T-helper 17 cell (primary cell): ENCODE data around the gene KRT36. TPM values are rescaled to one million over a fixed set of nuclear protein-coding genes. Genes with fewer than 3 reads are reported as not detected.

Experiments used
- ATAC-seq: fragments of 150-1000 bp; cut with Tn5 transposase; 2 replicates; pipeline ENCODE4 v1.10.0; 2021; ENCODE audit warnings: mild to moderate bottlenecking, moderate library complexity
- DNase-seq, 3 donors: peaks; one replicate each; pipeline versions ENCODE4 v3.0.0 to v3.0.0-alpha.2; 2020 to 2021
- H3K9me3 ChIP-seq: one replicate; pipeline ENCODE4 v1.7.0; 2013; ENCODE audit warnings: low read length, mild to moderate bottlenecking; ENCODE audit not compliant: control insufficient read depth, poor library complexity, severe bottlenecking
- H3K27ac Mint-ChIP-seq: one replicate; pipeline ENCODE4 v1.8.0; 2022; ENCODE audit warnings: mild to moderate bottlenecking, moderate library complexity, mixed read lengths
- H3K27me3 Mint-ChIP-seq: one replicate; pipeline ENCODE4 v1.8.0; 2022; ENCODE audit warnings: mixed read lengths
- H3K36me3 Mint-ChIP-seq: one replicate; pipeline ENCODE4 v1.8.0; 2022; ENCODE audit warnings: low read depth, mixed read lengths
- H3K4me1 Mint-ChIP-seq: one replicate; pipeline ENCODE4 v1.8.0; 2022; ENCODE audit warnings: mild to moderate bottlenecking, mixed read lengths
- H3K4me3 Mint-ChIP-seq: one replicate; pipeline ENCODE4 v1.8.0; 2022; ENCODE audit warnings: mild to moderate bottlenecking, moderate library complexity, mixed read lengths
- total RNA-seq, 4 donors: library from RNA in 2 of 4; stranded (reverse) in 2 of 4; gene quantifications; one replicate each; pipeline ENCODE4 v1.2.3 and lab custom pipeline; 2022 to 2026

KRT36 gene
- total RNA-seq, 2 donors from 2014 or later, result not detected

DNA sequence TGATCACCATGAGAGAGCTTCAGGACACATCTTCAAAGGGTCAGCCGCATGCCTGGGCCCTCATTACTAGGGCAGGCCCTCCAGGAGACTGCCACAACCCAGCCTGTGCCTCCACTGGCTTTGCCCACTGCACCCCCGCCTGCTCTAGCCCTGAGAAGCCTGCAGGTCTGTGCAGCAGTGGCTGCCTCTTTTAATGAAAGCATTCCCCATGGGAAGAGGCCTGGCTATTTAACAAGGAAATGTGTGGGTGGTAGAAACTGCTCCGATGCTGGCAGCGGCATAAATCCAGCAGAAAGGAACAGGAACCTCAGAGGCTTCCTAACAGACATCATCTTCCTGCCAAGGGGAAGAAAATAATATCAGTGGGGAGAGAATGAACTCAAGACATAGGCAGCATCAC, 22.1 kb downstream of the KRT36 start:
- H3K9me3 ChIP-seq, result no peaks in the 10 kb centered on the region
- DNase-seq, result no peak
- peaks cover 15% of the 10 kb centered on the region for H3K27me3 Mint-ChIP-seq
- H3K27ac Mint-ChIP-seq, result no peak overlapping the region
- H3K36me3 Mint-ChIP-seq, result no peaks in the 10 kb centered on the region
- no peak overlapping the region for H3K4me3 Mint-ChIP-seq
- no peaks in the 10 kb centered on the region for H3K4me1 Mint-ChIP-seq
- ATAC-seq, result no peak

DNA sequence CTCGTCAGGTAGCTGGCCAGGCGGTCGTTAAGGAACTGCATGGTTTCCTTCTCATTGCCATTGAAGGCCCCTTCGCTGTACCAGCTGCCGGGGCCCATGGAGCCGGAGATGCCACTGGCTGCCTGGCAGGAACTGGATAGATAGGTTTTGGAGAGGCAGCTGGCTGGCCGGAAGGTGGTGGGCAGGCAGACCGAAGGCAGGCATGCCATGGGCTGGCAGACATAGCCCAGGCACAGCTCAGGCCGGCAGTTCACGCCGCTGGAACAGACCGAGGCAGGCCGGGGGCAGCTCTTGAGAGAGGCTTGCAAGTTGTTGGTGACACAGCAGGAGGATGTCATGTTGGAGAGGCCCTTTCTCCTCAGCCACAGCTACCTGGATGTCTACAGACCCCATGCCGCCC, 22.7 kb downstream of the KRT36 start, which contains the start of gene KRT32:
Gene KRT32 (minus strand): TSS at position 399 of the 400 bp plus-strand sequence. CDS start 61 bp downstream, at position 338.
- H3K9me3 ChIP-seq, result no peaks in the 10 kb centered on the region
- peaks cover 18% of the 10 kb centered on the region for H3K27me3 Mint-ChIP-seq
- no peak for DNase-seq
- H3K36me3 Mint-ChIP-seq, result no peaks in the 10 kb centered on the region
- H3K4me3 Mint-ChIP-seq, result no peak within 1 kb of the TSS
- ATAC-seq, result no peak
- no peak within 1 kb of the TSS for H3K27ac Mint-ChIP-seq
- H3K4me1 Mint-ChIP-seq, result no peaks in the 10 kb centered on the region

DNA sequence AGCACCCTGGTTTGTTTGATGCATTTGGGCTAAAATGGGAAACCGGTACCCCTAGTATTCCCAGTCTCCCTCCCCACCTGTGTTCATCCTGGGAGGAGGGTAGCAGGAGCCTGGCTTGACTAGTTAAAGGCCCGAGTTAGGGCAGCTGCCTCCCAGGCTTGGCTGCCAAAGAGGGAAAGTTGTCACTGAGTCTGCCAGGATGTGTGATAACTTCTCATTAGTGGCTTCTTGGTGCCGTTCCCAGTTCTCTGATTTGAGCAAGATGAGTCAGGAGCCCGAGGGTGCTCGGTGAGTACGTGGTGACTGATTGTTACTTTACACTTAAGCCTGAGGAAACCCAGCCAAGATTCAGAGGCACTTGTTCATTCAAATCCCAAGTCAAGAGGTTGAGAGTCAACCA, 25.0 kb downstream of the KRT36 start:
- ATAC-seq (no peak), DNase-seq (no peak)
- no peaks in the 10 kb centered on the region for H3K9me3 ChIP-seq
- H3K27me3 Mint-ChIP-seq, result peaks cover 18% of the 10 kb centered on the region
- H3K27ac Mint-ChIP-seq, result no peak overlapping the region
- H3K4me1 Mint-ChIP-seq, result peaks cover 2% of the 10 kb centered on the region
- H3K36me3 Mint-ChIP-seq, result no peaks in the 10 kb centered on the region
- no peak overlapping the region for H3K4me3 Mint-ChIP-seq

DNA sequence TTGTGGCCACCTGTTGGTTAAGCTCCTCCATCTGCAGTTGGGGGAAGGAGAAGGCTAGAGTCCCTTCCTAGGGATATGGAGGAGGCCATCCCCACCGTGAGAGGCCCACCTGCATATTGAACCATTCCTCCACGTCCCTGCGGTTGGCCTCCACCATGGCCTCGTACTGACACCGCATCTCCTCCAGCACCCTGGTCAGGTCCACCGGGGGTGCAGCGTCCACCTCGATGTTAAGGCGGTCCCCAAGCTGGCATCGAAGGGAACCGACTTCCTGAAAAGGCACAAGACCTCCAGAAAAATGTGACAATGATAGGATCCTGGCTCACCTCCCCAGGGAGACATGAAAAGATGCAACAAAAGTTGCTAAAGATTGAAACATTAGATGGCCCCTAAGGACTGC, 25.5 kb downstream of the KRT36 start:
- no peaks in the 10 kb centered on the region for H3K36me3 Mint-ChIP-seq
- H3K4me3 Mint-ChIP-seq, result no peak overlapping the region
- H3K4me1 Mint-ChIP-seq, result peaks cover 2% of the 10 kb centered on the region
- H3K27me3 Mint-ChIP-seq, result peaks cover 18% of the 10 kb centered on the region
- H3K9me3 ChIP-seq, result no peaks in the 10 kb centered on the region
- DNase-seq (no peak), ATAC-seq (no peak)
- no peak overlapping the region for H3K27ac Mint-ChIP-seq

DNA sequence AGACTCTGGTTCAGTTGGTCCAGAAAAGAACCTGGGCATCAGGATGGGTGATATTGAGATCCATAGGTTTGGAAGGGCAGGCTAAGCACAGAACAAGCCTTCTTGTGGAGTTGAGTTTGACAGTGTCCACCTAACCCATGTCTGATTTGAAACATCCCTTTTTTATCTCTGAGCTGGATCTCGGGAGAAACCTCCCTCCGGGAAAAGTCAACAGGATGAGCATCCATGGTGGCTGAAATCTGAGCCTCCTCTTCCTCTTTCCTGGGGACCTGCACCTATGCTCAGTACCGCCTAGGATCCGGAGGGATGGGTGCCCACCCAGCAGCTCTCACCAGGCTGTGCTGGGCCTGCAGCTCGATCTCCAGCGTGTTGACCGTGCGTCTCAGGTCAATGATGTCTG, 26.0 kb downstream of the KRT36 start:
- no peaks in the 10 kb centered on the region for H3K36me3 Mint-ChIP-seq
- no peak overlapping the region for H3K27ac Mint-ChIP-seq
- DNase-seq (no peak), ATAC-seq (no peak)
- H3K4me1 Mint-ChIP-seq, result peaks cover 2% of the 10 kb centered on the region
- no peak overlapping the region for H3K4me3 Mint-ChIP-seq
- H3K9me3 ChIP-seq, result no peaks in the 10 kb centered on the region
- H3K27me3 Mint-ChIP-seq, result peaks cover 18% of the 10 kb centered on the region

DNA sequence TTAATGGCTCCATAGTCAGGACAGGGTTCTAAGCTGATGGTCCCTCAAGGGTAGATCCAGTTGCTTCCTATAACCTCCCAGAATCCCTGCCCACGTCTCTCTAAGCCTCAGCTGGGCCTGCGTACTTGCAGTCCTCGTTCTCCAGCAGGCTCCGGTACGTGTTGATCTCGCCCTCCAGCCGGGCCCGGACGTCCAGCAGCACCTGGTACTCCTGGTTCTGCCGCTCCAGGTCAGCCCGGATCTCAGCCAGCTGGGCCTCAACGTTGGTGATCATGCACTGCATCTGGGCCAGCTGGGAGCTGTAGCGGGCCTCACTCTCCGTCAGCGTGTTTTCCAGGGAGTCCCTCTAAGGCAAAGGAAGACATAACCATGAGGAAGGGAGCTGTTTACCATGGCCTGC, 27.0 kb downstream of the KRT36 start:
- no peak for DNase-seq
- Mint-ChIP-seq H3K27me3 (peaks cover 18% of the 10 kb centered on the region), H3K4me1 (peaks cover 2% of the 10 kb centered on the region), H3K36me3 (no peaks in the 10 kb centered on the region), H3K4me3 (no peak overlapping the region), H3K27ac (no peak overlapping the region)
- ATAC-seq, result no peak
- no peaks in the 10 kb centered on the region for H3K9me3 ChIP-seq

DNA sequence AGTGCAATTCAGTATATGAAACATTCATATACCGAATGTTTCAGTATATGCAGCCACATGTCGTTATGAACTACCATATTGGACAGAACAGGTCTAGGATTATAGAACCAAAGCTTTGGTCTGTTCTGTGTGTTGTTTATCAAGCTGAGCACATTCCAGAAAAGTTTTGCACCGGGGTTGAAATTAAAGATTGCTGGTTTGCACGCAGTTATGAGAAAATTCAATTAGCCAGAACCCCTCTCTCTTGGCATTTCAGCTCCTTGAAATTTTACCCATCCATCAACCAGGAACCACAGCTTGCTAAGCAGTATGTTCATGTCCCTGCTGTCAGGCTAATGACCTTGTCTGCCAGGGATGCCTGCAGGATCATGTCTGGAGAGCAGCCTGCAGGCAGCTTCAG, 32.0 kb downstream of the KRT36 start:
- ATAC-seq, result no peak
- H3K4me1 Mint-ChIP-seq, result peaks cover 6% of the 10 kb centered on the region
- no peaks in the 10 kb centered on the region for H3K9me3 ChIP-seq
- DNase-seq, result no peak
- H3K4me3 Mint-ChIP-seq, result no peak overlapping the region
- no peak overlapping the region for H3K27ac Mint-ChIP-seq
- H3K36me3 Mint-ChIP-seq, result no peaks in the 10 kb centered on the region
- H3K27me3 Mint-ChIP-seq, result peaks cover 3% of the 10 kb centered on the region

DNA sequence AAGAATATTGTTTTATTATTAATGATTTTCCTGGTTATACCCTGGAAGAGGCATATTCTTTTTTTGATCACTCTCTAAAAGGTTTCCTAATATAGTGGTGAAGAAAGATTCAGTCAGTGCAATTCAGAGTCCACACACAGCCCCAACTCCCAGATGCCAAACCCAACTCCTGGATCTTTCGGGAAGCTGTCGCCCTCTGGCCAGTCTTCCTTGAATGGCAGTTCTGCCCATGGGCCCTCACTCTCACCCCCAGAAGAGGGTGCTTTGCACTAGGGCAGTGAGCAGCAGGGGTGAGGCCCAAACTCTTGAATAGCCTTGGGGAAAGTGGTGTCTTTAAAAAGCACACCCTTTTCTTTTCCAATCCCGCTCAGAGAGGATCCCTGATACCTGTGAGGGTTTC, 33.5 kb downstream of the KRT36 start:
- Mint-ChIP-seq H3K27me3 (no peaks in the 10 kb centered on the region), H3K4me1 (peaks cover 6% of the 10 kb centered on the region), H3K4me3 (no peak overlapping the region), H3K27ac (no peak overlapping the region), H3K36me3 (no peaks in the 10 kb centered on the region)
- ATAC-seq (no peak), DNase-seq (no peak)
- no peaks in the 10 kb centered on the region for H3K9me3 ChIP-seq

DNA sequence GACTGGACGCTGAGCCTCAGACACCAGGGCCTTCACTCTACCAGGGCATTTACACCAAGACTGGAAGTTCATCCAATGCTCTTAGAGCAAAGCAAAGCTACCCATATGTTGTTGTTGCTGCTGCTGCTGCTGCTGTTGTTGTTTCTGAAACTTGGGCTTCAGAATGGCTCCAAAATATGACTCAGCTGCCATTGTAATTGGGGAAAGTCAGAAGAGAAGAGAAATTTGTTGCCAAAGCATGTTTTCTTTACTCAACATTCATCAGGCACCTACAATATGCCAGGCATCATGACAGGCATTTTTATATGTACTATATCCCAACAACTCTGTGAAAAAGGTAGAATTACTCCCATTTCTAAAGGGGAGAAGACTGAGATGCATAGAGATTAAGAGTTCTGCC, 34.5 kb downstream of the KRT36 start:
- Mint-ChIP-seq H3K27ac (no peak overlapping the region), H3K4me3 (no peak overlapping the region), H3K27me3 (no peaks in the 10 kb centered on the region), H3K4me1 (peaks cover 3% of the 10 kb centered on the region), H3K36me3 (no peaks in the 10 kb centered on the region)
- ATAC-seq, result no peak
- no peaks in the 10 kb centered on the region for H3K9me3 ChIP-seq
- DNase-seq, result no peak

DNA sequence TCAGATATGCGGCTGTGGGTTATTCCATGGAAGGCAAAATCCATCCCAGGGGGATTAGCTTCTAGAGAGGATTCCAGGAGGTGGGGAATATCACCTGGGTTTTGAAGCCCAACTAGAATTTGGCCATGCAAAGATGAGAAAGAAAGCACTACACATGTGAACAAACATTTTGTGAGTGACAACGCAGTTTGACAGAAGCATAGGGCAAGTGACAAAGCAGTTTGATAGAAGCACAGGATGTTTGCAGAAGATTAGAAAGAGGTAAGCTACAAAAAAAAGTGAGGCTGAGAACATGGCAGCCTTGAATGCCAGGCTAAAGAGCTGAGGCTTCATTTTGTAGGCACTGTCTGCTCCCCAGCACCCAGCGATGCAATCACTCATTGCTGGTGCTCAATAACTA, 36.6 kb downstream of the KRT36 start:
- H3K27ac Mint-ChIP-seq, result no peak overlapping the region
- peaks cover 3% of the 10 kb centered on the region for H3K4me1 Mint-ChIP-seq
- DNase-seq (no peak), ATAC-seq (no peak)
- no peak overlapping the region for H3K4me3 Mint-ChIP-seq
- peaks cover 5% of the 10 kb centered on the region for H3K27me3 Mint-ChIP-seq
- no peaks in the 10 kb centered on the region for H3K9me3 ChIP-seq
- no peaks in the 10 kb centered on the region for H3K36me3 Mint-ChIP-seq

DNA sequence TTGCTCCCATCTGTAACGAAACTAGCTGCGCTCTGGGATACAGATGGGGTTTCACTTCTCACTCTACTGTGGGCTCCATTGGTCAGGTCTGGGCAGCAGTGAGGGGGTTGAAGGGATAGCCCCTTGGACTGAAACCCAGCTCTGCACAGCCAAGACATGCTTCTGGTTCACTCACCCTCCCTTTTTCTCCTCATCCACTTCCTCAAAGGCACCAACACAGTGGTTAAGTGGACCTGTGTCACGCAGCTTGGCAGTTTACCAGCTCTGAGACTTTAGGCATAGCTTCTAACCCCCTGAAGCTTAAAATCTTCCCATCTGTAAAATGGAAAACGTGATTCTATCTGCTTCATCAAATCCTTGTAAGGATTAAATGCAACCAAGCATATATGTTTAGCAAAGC, 37.4 kb downstream of the KRT36 start:
- Mint-ChIP-seq H3K27me3 (peaks cover 5% of the 10 kb centered on the region), H3K27ac (no peak overlapping the region), H3K36me3 (no peaks in the 10 kb centered on the region), H3K4me1 (peaks cover 3% of the 10 kb centered on the region), H3K4me3 (no peak overlapping the region)
- H3K9me3 ChIP-seq, result no peaks in the 10 kb centered on the region
- ATAC-seq (no peak), DNase-seq (no peak)

DNA sequence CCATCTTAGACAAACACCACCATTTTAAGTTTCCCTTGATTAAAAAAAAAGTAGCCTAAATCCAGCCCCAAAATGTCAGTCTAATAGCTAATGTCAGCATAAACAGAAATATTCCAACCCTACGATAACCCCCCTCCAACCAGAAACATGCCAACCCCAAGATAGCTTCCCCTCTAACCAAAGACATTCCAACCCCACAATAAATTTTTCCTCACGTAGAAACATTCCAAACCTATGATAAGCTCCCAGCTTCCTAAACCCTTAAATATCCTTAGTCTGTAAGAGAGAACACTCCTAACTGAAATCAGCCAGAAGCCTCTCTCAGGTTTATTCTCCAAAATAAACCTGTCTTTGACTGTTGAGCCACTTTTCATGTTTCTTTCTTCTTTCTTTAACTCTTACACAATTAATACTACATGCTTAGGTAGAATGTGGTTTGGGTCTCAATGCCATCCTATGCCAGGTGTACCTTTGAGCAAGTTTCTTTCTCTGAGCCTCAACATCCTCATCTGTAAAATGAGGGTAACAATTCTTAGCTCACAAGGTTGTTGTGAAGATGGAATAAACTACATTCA, 38.5 kb downstream of the KRT36 start:
- Mint-ChIP-seq H3K36me3 (no peaks in the 10 kb centered on the region), H3K27ac (no peak overlapping the region), H3K27me3 (peaks cover 11% of the 10 kb centered on the region), H3K4me3 (no peak overlapping the region), H3K4me1 (peaks cover 3% of the 10 kb centered on the region)
- no peak for DNase-seq
- ATAC-seq, result no peak
- no peaks in the 10 kb centered on the region for H3K9me3 ChIP-seq

DNA sequence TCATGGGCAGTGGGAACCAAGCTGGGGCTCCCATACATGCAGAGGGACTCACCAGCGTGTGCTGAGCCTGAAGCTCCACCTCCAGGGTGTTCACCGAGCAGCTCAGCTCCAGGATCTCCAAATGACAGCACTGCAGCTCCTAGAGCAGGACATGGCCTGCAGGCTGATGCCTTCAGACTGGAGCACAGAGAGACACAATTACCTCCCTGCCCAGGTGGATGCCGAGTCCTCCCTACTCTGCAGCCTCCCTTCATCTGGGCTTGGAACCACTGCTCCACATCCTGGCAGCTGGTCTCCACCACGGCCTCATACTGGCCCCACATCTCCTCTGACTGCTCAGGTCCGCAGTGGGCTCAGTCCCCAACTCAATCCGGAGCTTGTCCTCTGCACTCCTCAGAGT, 40.7 kb downstream of the KRT36 start:
- no peaks in the 10 kb centered on the region for H3K9me3 ChIP-seq
- Mint-ChIP-seq H3K36me3 (no peaks in the 10 kb centered on the region), H3K27me3 (peaks cover 22% of the 10 kb centered on the region), H3K4me1 (no peaks in the 10 kb centered on the region), H3K27ac (peak overlapping the region; percentile 39), H3K4me3 (no peak overlapping the region)
- no peak for ATAC-seq
- no peak for DNase-seq

DNA sequence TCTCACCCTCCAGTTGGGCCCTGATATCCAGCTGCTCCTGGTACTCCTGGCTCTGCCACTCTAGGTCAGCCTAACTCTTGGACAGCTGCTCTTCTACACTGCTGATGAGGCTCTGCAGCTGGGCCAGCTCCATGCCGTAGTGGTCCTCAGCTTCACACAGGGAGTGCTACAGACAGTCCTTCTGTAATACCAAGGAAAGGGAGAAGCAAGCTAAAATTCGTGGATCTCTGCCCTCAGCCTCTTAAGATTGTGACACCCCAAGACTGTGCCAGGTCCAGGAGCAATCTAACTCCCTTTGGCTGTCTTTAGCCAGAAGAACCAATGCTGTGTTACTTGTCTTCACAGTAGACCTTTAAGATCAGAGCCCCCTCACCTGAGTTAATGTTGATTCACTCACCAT, 41.2 kb downstream of the KRT36 start:
- Mint-ChIP-seq H3K27ac (peak overlapping the region; percentile 39), H3K27me3 (peaks cover 25% of the 10 kb centered on the region), H3K36me3 (no peaks in the 10 kb centered on the region), H3K4me3 (no peak overlapping the region), H3K4me1 (no peaks in the 10 kb centered on the region)
- H3K9me3 ChIP-seq, result no peaks in the 10 kb centered on the region
- DNase-seq (no peak), ATAC-seq (no peak)
